HG02642 (cell line): ENCODE results near the gene APOA4.
"Not testable (repeated sequence)": the region's sequence is repeated elsewhere in the genome, so short reads cannot be mapped to it uniquely, and the experiment has no call there.

Experiments used
- ATAC-seq: cut with Tn5 transposase; IDR thresholded peaks from one replicate; pipeline ENCODE4 v1.9.1; 2021; ENCODE audit warnings: mild to moderate bottlenecking; ENCODE audit not compliant: unreplicated experiment, poor library complexity

APOA4 gene

GRCh38 chr11:116849486-116849885 is 26.4 kb upstream of the APOA4 start:
- ATAC-seq, result no peak

- ATAC-seq, result no peak
Observed at GRCh38 chr11:116849060-116849459, 26.0 kb upstream of the APOA4 start.

- no peak for ATAC-seq
Observed at GRCh38 chr11:116847612-116848011, 24.5 kb upstream of the APOA4 start.

GRCh38 chr11:116844722-116845121 is 21.6 kb upstream of the APOA4 start:
- ATAC-seq, result no peak

- no peak for ATAC-seq
Observed at GRCh38 chr11:116843661-116844060, 20.6 kb upstream of the APOA4 start.

- ATAC-seq, result no peak
Observed at GRCh38 chr11:116842909-116843308, 19.8 kb upstream of the APOA4 start.

- ATAC-seq, result no peak
Observed at GRCh38 chr11:116842117-116842516, 19.0 kb upstream of the APOA4 start.

- no peak for ATAC-seq
Observed at GRCh38 chr11:116840746-116841296, 17.7 kb upstream of the APOA4 start.

GRCh38 chr11:116840224-116840745 is 17.2 kb upstream of the APOA4 start:
- ATAC-seq, result no peak

- ATAC-seq, result no peak
Observed at GRCh38 chr11:116838321-116839084, 15.4 kb upstream of the APOA4 start.

GRCh38 chr11:116837231-116838091 is 14.4 kb upstream of the APOA4 start, which contains the start of gene APOA1:
TSS of gene APOA1 (minus strand) at chr11:116837622. CDS start at chr11:116837387, 235 bp downstream.
- no peak for ATAC-seq

- no peak for ATAC-seq
Observed at GRCh38 chr11:116836632-116836991, 13.5 kb upstream of the APOA4 start.

GRCh38 chr11:116835791-116836631 is 12.9 kb upstream of the APOA4 start:
- ATAC-seq, result peak; percentile 84

GRCh38 chr11:116835042-116835772 is 12.1 kb upstream of the APOA4 start:
- ATAC-seq, result peak; percentile 17

GRCh38 chr11:116834535-116835041 is 11.5 kb upstream of the APOA4 start:
- ATAC-seq, result not testable (repeated sequence)

- no peak for ATAC-seq
Observed at GRCh38 chr11:116833816-116834534, 10.9 kb upstream of the APOA4 start.

GRCh38 chr11:116833491-116833815 is 10.3 kb upstream of the APOA4 start:
- ATAC-seq, result no peak
